CD4-positive, alpha-beta T cell (primary cell): ENCODE results near the gene ARHGEF4. TPM values are rescaled to one million over a fixed set of nuclear protein-coding genes. Genes with fewer than 3 reads are reported as not detected.

Experiments
- ATAC-seq: fragments of 200-7000 bp; cut with Tn5 transposase; one replicate; pipeline ENCODE4 v1.10.0; 2022; ENCODE audit warnings: mild to moderate bottlenecking; ENCODE audit not compliant: poor library complexity
- CTCF ChIA-PET: fragments of 350-600 bp; sonication (Branson Sonifier 250); formaldehyde crosslinking; loops from one replicate; lab custom pipeline; 2021; ENCODE audit warnings: antibody characterized with exemption, inconsistent platforms; lab: Charles Lee
- POLR2A ChIA-PET: fragments of 350-600 bp; sonication (Branson Sonifier 250); formaldehyde crosslinking; loops from one replicate; lab custom pipeline; 2021; ENCODE audit warnings: antibody characterized with exemption, inconsistent platforms; lab: Charles Lee
- DNase-seq, 14 experiments: peaks; one replicate each; pipeline ENCODE4 v3.0.0-alpha.2; 2013 to 2020; ENCODE audit warnings: mixed read lengths in 2 of 14
- H3K27ac ChIP-seq, 2 donors: one replicate each; pipeline versions ENCODE4 v1.5.1 to v1.7.0; 2013; ENCODE audit warnings: low read length in 2 of 2, low read depth in 1 of 2, mild to moderate bottlenecking in 1 of 2
- H3K27me3 ChIP-seq, 2 experiments: 1 replicate in 1 of 2; 2 replicates in 1 of 2; pipeline versions ENCODE4 v1.6.1 to v1.7.0; 2013; ENCODE audit warnings: low read length in 2 of 2, control low read depth in 1 of 2, mild to moderate bottlenecking in 1 of 2, moderate library complexity in 1 of 2; ENCODE audit not compliant: insufficient read depth in 2 of 2, control insufficient read depth in 1 of 2
- H3K36me3 ChIP-seq: one replicate; pipeline ENCODE4 v1.6.1; 2013; ENCODE audit warnings: low read length, control low read depth; ENCODE audit not compliant: insufficient read depth
- H3K4me1 ChIP-seq: one replicate; pipeline ENCODE4 v1.6.1; 2013; ENCODE audit warnings: low read length, control low read depth; ENCODE audit not compliant: insufficient read depth
- H3K4me3 ChIP-seq: one replicate; pipeline ENCODE4 v1.5.1; 2013; ENCODE audit warnings: mild to moderate bottlenecking, low read length, moderate library complexity
- H3K9me3 ChIP-seq, 2 experiments: 1 replicate in 1 of 2; 2 replicates in 1 of 2; pipeline versions ENCODE4 v1.6.1 to v1.7.0; 2013; ENCODE audit warnings: low read length in 2 of 2, mild to moderate bottlenecking in 2 of 2, control low read depth in 1 of 2, moderate library complexity in 1 of 2; ENCODE audit not compliant: control insufficient read depth in 1 of 2, insufficient read depth in 1 of 2
- H3K27ac Mint-ChIP-seq: one replicate; pipeline ENCODE4 v1.8.0; 2020; ENCODE audit warnings: mixed read lengths
- H3K27me3 Mint-ChIP-seq: one replicate; pipeline ENCODE4 v1.8.0; 2021; ENCODE audit warnings: mixed read lengths
- H3K36me3 Mint-ChIP-seq: one replicate; pipeline ENCODE4 v1.8.0; 2021; ENCODE audit warnings: low read depth, mixed read lengths
- H3K4me1 Mint-ChIP-seq: one replicate; pipeline ENCODE4 v1.8.0; 2021; ENCODE audit warnings: low read depth, mixed read lengths
- H3K4me3 Mint-ChIP-seq: one replicate; pipeline ENCODE4 v1.8.0; 2020; ENCODE audit warnings: mild to moderate bottlenecking, mixed read lengths
- H3K9me3 Mint-ChIP-seq: one replicate; pipeline ENCODE4 v1.8.0; 2020; ENCODE audit warnings: mixed read lengths
- intact Hi-C, 2 experiments: fragments of 100-400 bp; cut with DNase I in 1 of 2; cut with micrococcal nuclease in 1 of 2; formaldehyde crosslinking; loops; one replicate each; pipeline versions ENCODE4 v1.15.1 to v1.9.0; 2023 to 2025; cut with DNase I, micrococcal nuclease
- total RNA-seq, 174 experiments: library from RNA in 2 of 174; stranded (reverse) in 2 of 174; gene quantifications; one replicate each; pipeline ENCODE4 v1.2.3 and lab custom pipeline; 2021 to 2026
- TF ChIP-seq, protein P1 (sequence below): fragments of 200-600 bp; IDR thresholded peaks from one replicate; pipeline ENCODE4 v1.8.0; 2022; ENCODE audit warnings: antibody characterized with exemption, mild to moderate bottlenecking

The ARHGEF4 gene
- total RNA-seq, 2 experiments from 2014 or later, result 3.6 to 4.1 TPM

DNA sequence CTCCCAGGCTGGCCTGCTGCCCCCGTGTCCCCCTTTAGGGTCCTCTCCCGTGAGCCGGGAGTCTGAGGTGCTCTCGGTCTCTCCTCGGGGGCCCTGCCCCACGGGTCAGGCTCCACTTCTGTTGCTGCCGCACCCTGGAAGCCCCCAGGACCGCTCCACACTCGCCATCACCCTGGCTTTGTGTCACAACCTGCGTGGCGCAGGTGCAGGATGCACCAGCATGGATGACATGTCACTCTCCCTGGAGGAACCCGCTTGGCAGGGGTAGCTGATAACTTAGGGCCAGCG is 10.8 kb upstream of the ARHGEF4 start:
- Histone ChIP-seq H3K9me3 (peaks cover 0 to 3% of the 10 kb centered on the region in 2 experiments), H3K4me3 (no peak overlapping the region), H3K27me3 (no peaks in the 10 kb centered on the region), H3K27ac (no peak overlapping the region), H3K4me1 (peaks cover 23% of the 10 kb centered on the region), H3K36me3 (no peaks in the 10 kb centered on the region)
- peaks cover 10% of the 10 kb centered on the region for H3K4me1 Mint-ChIP-seq
- no peaks in the 10 kb centered on the region for H3K36me3 Mint-ChIP-seq
- DNase-seq, result no peak
- no peak overlapping the region for H3K4me3 Mint-ChIP-seq
- no peak overlapping the region for H3K27ac Mint-ChIP-seq
- TF ChIP-seq, protein P1, sequence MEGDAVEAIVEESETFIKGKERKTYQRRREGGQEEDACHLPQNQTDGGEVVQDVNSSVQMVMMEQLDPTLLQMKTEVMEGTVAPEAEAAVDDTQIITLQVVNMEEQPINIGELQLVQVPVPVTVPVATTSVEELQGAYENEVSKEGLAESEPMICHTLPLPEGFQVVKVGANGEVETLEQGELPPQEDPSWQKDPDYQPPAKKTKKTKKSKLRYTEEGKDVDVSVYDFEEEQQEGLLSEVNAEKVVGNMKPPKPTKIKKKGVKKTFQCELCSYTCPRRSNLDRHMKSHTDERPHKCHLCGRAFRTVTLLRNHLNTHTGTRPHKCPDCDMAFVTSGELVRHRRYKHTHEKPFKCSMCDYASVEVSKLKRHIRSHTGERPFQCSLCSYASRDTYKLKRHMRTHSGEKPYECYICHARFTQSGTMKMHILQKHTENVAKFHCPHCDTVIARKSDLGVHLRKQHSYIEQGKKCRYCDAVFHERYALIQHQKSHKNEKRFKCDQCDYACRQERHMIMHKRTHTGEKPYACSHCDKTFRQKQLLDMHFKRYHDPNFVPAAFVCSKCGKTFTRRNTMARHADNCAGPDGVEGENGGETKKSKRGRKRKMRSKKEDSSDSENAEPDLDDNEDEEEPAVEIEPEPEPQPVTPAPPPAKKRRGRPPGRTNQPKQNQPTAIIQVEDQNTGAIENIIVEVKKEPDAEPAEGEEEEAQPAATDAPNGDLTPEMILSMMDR, result no peak
- H3K27me3 Mint-ChIP-seq, result no peaks in the 10 kb centered on the region
- ChIA-PET POLR2A (no interaction called here), CTCF (interaction anchor here (2.4 kb wide), 1 partner anchor 29 kb away, joined by 5 read pairs; no protein-coding TSS in a partner anchor)
- intact Hi-C loops, result no loop called here
- H3K9me3 Mint-ChIP-seq, result no peaks in the 10 kb centered on the region
- no peak for ATAC-seq

DNA sequence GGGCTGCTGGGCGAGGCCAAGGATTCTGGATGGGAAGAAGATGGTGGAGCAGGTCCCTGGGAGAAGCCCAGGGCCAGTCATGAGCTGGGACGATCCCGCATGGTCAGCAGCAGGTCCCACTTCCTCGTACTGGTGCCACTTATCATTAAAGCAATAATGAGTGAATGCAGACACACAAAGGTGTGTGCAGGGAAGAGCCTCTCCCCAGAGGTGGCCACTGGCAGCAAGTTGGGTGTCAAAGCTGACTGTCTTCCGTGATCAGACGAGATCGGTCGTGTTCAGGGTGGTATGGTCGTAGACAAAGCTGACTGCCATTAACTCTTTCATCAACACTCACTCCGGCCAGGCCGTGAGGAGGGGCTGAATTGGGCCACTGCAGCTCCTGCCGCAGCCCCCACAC is 10.3 kb upstream of the ARHGEF4 start:
- Mint-ChIP-seq H3K4me3 (no peak overlapping the region), H3K27me3 (no peaks in the 10 kb centered on the region), H3K4me1 (peaks cover 10% of the 10 kb centered on the region), H3K27ac (no peak overlapping the region), H3K9me3 (no peaks in the 10 kb centered on the region), H3K36me3 (no peaks in the 10 kb centered on the region)
- ATAC-seq (no peak), DNase-seq (no peak)
- POLR2A ChIA-PET, result no interaction called here
- H3K4me1 ChIP-seq, result peaks cover 23% of the 10 kb centered on the region
- no peaks in the 10 kb centered on the region for H3K27me3 ChIP-seq
- H3K4me3 ChIP-seq, result no peak overlapping the region
- H3K36me3 ChIP-seq, result no peaks in the 10 kb centered on the region
- intact Hi-C loops, result no loop called here
- no peak overlapping the region for H3K27ac ChIP-seq
- CTCF ChIA-PET, result interaction anchor here (2.4 kb wide), 1 partner anchor 29 kb away, joined by 5 read pairs; no protein-coding TSS in a partner anchor
- H3K9me3 ChIP-seq, result peaks cover 0 to 3% of the 10 kb centered on the region in 2 experiments
- TF ChIP-seq, protein P1, result no peak

DNA sequence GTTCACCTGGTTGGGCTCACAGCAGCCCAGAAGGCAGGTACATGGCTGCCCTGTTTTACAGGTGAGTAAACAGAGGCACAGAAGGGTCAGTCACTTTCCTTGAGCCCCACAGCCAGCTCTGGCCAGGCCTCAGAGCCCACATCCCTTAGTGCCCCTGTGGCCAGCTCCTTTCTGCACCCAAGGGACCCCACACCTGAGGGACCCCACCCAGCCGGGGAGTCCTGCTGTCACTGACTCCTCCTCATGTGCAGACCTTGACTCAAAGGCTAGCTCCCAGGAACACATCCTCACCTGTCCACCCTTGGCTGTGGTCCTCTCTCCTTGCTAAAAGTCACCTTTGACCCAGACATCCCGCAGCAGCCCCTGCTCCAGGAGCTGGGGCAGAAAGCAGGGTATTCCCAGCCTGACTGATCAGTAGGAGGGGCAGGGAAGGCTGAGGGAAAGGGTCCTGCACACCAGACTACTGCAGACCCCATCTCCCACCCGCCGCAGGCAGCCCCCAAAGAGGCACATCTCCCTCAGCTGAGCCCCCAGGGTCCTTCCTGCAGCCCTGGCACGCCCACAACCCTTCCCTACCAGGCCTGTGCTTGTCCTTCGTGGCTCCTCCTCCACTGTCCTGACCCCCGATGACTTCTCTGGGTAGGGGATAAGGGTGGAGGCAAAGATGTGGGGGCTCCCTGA is 9.8 kb upstream of the ARHGEF4 start:
- Histone ChIP-seq H3K36me3 (no peaks in the 10 kb centered on the region), H3K27ac (no peak overlapping the region), H3K4me3 (no peak overlapping the region), H3K9me3 (peaks cover 0 to 3% of the 10 kb centered on the region in 2 experiments), H3K27me3 (no peaks in the 10 kb centered on the region), H3K4me1 (peaks cover 23% of the 10 kb centered on the region)
- ChIA-PET CTCF (interaction anchor here (2.4 kb wide), 1 partner anchor 30 kb away, joined by 5 read pairs; no protein-coding TSS in a partner anchor), POLR2A (no interaction called here)
- no peak overlapping the region for H3K4me3 Mint-ChIP-seq
- TF ChIP-seq, protein P1, result no peak
- intact Hi-C loops, result no loop called here
- no peak for ATAC-seq
- H3K36me3 Mint-ChIP-seq, result no peaks in the 10 kb centered on the region
- no peak overlapping the region for H3K27ac Mint-ChIP-seq
- H3K9me3 Mint-ChIP-seq, result no peaks in the 10 kb centered on the region
- no peaks in the 10 kb centered on the region for H3K27me3 Mint-ChIP-seq
- peaks cover 10% of the 10 kb centered on the region for H3K4me1 Mint-ChIP-seq
- no peak for DNase-seq
